Gastrocnemius medialis (tissue), 4 donors: ENCODE data around the gene NUDT8. TPM values are rescaled to one million over a fixed set of nuclear protein-coding genes. Genes with fewer than 3 reads are reported as not detected.

ENCODE experiments used
- ATAC-seq, 2 donors: fragments of 150-250 bp; one replicate each; pipeline ENCODE4 v1.9.1; 2016
- DNase-seq, 2 donors: peaks; one replicate each; pipeline ENCODE4 v3.0.0-alpha.2; 2019
- H3K27ac ChIP-seq, 4 donors: fragments of 200-600 bp; sonication (generic); 1 replicate in 1 of 4; 2 replicates in 3 of 4; pipeline ENCODE4 v1.5.1; 2016 to 2018; ENCODE audit warnings: mild to moderate bottlenecking in 2 of 4, moderate library complexity in 1 of 4
- H3K27me3 ChIP-seq, 3 donors: fragments of 200-600 bp; sonication (generic) in 2 of 3; 1 replicate in 1 of 3; 2 replicates in 2 of 3; pipeline versions ENCODE4 v1.5.1 to v1.6.0; 2016 to 2019; ENCODE audit warnings: mild to moderate bottlenecking in 1 of 3, moderate library complexity in 1 of 3
- H3K36me3 ChIP-seq, 2 donors: fragments of 200-600 bp; sonication (generic) in 1 of 2; one replicate each; pipeline ENCODE4 v1.5.1; 2017 to 2018
- H3K4me1 ChIP-seq, 2 donors: fragments of 200-600 bp; sonication (generic) in 1 of 2; one replicate each; pipeline ENCODE4 v1.5.1; 2016 to 2017; ENCODE audit warnings: mild to moderate bottlenecking in 2 of 2
- H3K4me3 ChIP-seq, 4 donors: fragments of 200-600 bp; sonication (generic) in 3 of 4; 1 replicate in 1 of 4; 2 replicates in 3 of 4; pipeline ENCODE4 v1.5.1; 2016 to 2019; ENCODE audit warnings: mild to moderate bottlenecking in 2 of 4
- H3K9me3 ChIP-seq, 3 donors: fragments of 200-600 bp; sonication (generic) in 2 of 3; 1 replicate in 1 of 3; 2 replicates in 2 of 3; pipeline ENCODE4 v1.5.1; 2016 to 2019
- POLR2A ChIP-seq, 2 donors: fragments of 450-650 bp; IDR thresholded peaks; one replicate each; pipeline ENCODE4 v1.6.1; 2017; ENCODE audit warnings: antibody characterized with exemption in 2 of 2, mild to moderate bottlenecking in 2 of 2, moderate library complexity in 2 of 2
- in situ Hi-C, 4 donors: fragments of 200-750 bp; cut with MboI; loops; one replicate each; pipeline versions ENCODE4 v1.15.0 to v1.8.0; 2017; ENCODE audit warnings: low sequenced_read_pairs in 4 of 4
- intact Hi-C: fragments of 100-400 bp; cut with DNase I; formaldehyde crosslinking; loops from one replicate; pipeline ENCODE4 v1.15.1; 2023; ENCODE audit warnings: low total_unique reads
- total RNA-seq, 4 donors: library from RNA; depleted of rRNA; stranded (reverse); fragments of >200 nt; gene quantifications; one replicate each; pipeline versions ENCODE4 v1.1.0 to v1.2.3, GENCODE V29; 2016
- TF ChIP-seq, protein P1 (sequence below), 5 experiments: fragments of 450-650 bp in 3 of 5; fragments of 200-600 bp in 2 of 5; sonication (generic) in 2 of 5; IDR thresholded peaks in 4 of 5; conservative IDR thresholded peaks in 1 of 5; 1 replicate in 4 of 5; 2 replicates in 1 of 5; pipeline ENCODE4 v1.5.1; 2016 to 2019; ENCODE audit warnings: antibody characterized with exemption in 5 of 5, mild to moderate bottlenecking in 3 of 5, moderate library complexity in 3 of 5

Gene NUDT8
- total RNA-seq, 4 donors from 2014 or later = 23.3 to 42.4 (median 36.2) TPM

DNA sequence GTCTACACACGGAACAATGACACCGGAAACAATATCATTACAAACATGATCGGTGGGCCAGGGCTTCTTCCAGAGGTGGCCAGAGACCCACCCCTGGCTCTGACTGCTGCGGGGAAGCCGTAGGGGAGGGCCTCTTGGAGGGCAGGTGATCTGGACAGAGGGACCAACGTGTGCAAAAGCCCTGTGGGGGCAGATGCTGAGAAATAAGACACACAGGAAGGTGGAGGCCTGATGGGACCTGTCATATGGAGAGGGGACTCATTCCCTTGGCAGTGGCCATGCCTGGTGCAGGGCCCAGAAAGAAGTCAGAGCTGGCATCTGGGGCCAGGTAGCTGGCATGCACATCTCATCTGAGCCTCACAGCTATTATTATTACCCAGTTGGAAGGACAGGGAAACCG is 43.6 kb upstream of the NUDT8 start:
- no peaks in the 10 kb centered on the region for H3K36me3 ChIP-seq
- H3K9me3 ChIP-seq = no peaks in the 10 kb centered on the region
- DNase-seq (no peak), ATAC-seq (no peak)
- H3K27me3 ChIP-seq = peaks cover 16 to 27% (median 16%) of the 10 kb centered on the region in 3 donors
- H3K4me3 ChIP-seq = no peak overlapping the region
- H3K27ac ChIP-seq = no peak overlapping the region
- in situ Hi-C loops = no loop called here
- TF ChIP-seq, protein P1, sequence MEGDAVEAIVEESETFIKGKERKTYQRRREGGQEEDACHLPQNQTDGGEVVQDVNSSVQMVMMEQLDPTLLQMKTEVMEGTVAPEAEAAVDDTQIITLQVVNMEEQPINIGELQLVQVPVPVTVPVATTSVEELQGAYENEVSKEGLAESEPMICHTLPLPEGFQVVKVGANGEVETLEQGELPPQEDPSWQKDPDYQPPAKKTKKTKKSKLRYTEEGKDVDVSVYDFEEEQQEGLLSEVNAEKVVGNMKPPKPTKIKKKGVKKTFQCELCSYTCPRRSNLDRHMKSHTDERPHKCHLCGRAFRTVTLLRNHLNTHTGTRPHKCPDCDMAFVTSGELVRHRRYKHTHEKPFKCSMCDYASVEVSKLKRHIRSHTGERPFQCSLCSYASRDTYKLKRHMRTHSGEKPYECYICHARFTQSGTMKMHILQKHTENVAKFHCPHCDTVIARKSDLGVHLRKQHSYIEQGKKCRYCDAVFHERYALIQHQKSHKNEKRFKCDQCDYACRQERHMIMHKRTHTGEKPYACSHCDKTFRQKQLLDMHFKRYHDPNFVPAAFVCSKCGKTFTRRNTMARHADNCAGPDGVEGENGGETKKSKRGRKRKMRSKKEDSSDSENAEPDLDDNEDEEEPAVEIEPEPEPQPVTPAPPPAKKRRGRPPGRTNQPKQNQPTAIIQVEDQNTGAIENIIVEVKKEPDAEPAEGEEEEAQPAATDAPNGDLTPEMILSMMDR (IDR thresholded peaks at IDR 0.05 in 4 of 5, conservative IDR thresholded peaks at IDR 0.05 in 1 of 5) = no peak
- TF ChIP-seq POLR2A (IDR thresholded peaks at IDR 0.05) = no peak
- intact Hi-C loops = no loop called here
- H3K4me1 ChIP-seq = no peaks in the 10 kb centered on the region

DNA sequence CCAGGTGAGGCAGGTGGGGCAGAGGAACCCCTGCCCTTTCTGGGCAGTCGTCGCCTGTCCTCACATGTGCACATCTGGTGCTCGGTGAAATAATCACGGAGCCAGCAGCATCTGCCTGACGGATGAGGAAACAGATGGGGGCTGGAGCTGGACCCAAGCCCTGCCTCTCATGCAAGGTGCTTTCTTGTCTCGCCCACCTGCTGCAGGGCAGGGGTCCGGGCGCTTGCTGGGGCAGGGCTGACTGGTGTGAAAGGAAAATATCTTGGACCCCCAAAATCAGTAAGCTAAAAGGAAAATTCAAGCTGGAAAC is 41.4 kb upstream of the NUDT8 start:
- H3K27me3 ChIP-seq = peaks cover 15 to 20% (median 16%) of the 10 kb centered on the region in 3 donors
- no peaks in the 10 kb centered on the region for H3K4me1 ChIP-seq
- intact Hi-C loops (no loop called here), in situ Hi-C loops (no loop called here)
- no peak for TF ChIP-seq POLR2A (IDR thresholded peaks at IDR 0.05)
- TF ChIP-seq, protein P1 (IDR thresholded peaks at IDR 0.05 in 4 of 5, conservative IDR thresholded peaks at IDR 0.05 in 1 of 5) = no peak
- no peak overlapping the region for H3K4me3 ChIP-seq
- H3K36me3 ChIP-seq = no peaks in the 10 kb centered on the region
- no peak for DNase-seq
- H3K9me3 ChIP-seq = no peaks in the 10 kb centered on the region
- no peak overlapping the region for H3K27ac ChIP-seq
- ATAC-seq = no peak

DNA sequence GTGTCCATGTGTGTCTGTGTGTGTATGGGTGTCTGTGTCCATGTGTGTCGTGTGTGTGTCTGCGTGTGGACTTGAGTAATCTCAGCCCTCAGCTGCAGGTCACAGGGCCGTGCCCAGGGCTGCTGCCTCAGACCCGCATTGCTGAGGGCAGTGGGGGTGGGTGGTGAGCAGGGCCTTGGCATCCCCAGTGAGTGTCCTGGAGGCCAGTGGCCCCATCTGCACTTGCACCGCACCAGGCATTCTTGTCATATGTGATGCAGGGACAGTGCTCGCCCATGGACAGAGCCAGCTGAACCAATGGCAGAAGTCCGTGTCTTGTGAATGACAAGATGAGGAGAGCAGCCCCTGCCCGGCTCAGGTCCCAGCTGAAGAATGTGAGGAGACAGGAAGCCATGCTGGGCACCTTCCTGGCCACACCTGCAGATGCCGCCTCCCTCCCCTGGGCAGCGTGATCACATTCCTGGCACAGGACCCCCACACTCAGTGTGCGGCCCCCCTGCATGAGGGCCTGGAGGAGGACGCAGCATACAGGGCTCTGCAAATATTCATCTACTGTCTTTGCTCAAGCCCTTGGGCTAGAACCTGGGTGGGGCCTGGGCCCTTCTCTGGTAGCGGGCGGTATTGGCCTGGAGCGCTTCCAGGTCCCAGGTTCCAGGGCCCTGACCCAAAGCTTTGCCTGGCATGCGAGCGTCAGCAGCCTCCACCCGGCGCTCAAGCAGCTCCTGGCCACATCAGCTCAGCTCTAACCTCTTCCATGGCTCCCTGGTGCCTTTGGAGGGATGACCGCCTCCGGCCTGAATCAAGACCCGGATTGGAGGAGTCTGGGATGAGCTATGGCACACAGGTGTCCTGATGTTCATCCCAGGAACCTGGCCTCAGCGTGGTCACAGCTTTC is 40.8 kb upstream of the NUDT8 start:
- intact Hi-C loops = no loop called here
- in situ Hi-C loops = no loop called here

DNA sequence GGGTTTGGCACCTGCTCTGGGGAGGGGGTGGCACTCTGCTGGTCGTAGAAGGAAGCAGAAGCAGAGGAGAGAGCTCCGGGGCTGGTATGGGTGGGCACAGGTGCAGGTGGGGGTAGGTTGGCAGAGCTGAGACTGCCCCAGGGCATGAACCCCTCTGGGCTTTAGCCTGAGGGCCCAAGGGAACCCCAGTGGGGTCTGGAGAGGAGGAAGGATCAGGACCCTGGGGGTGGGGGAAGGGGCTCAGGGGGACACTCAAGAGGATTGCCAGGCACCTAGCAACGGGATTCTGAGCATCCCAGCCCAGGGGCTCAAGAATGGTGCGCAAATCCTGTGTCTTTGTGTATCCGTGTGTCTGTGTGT is 38.4 kb upstream of the NUDT8 start:
- no peak for DNase-seq
- Histone ChIP-seq H3K27me3 (peaks cover 0 to 3% (median 0%) of the 10 kb centered on the region in 3 donors), H3K4me1 (no peaks in the 10 kb centered on the region), H3K36me3 (no peaks in the 10 kb centered on the region), H3K4me3 (no peak overlapping the region), H3K9me3 (no peaks in the 10 kb centered on the region), H3K27ac (no peak overlapping the region)
- in situ Hi-C loops (no loop called here), intact Hi-C loops (no loop called here)
- no peak for TF ChIP-seq POLR2A (IDR thresholded peaks at IDR 0.05)
- TF ChIP-seq, protein P1 (IDR thresholded peaks at IDR 0.05 in 4 of 5, conservative IDR thresholded peaks at IDR 0.05 in 1 of 5) = no peak
- no peak for ATAC-seq

More for the DNA sequence above, 40.8 kb upstream of the NUDT8 start:
- TF ChIP-seq, protein P1 (IDR thresholded peaks at IDR 0.05 in 4 of 5, conservative IDR thresholded peaks at IDR 0.05 in 1 of 5) = no peak
- no peaks in the 10 kb centered on the region for H3K9me3 ChIP-seq
- H3K4me3 ChIP-seq = no peak overlapping the region
- H3K36me3 ChIP-seq = no peaks in the 10 kb centered on the region
- DNase-seq (no peak), ATAC-seq (no peak)
- H3K27me3 ChIP-seq = peaks cover 10 to 20% (median 16%) of the 10 kb centered on the region in 3 donors
- H3K4me1 ChIP-seq = no peaks in the 10 kb centered on the region
- no peak overlapping the region for H3K27ac ChIP-seq
